ENCODE results near the gene ARL8B.
"Not testable (repeated sequence)": the region's sequence is repeated elsewhere in the genome, so short reads cannot be mapped to it uniquely, and the experiment has no call there.

Gene ARL8B

GRCh38 chr3:5112043-5112442 is 10.0 kb upstream of the ARL8B start:
- no peak for DNase-seq

DNA sequence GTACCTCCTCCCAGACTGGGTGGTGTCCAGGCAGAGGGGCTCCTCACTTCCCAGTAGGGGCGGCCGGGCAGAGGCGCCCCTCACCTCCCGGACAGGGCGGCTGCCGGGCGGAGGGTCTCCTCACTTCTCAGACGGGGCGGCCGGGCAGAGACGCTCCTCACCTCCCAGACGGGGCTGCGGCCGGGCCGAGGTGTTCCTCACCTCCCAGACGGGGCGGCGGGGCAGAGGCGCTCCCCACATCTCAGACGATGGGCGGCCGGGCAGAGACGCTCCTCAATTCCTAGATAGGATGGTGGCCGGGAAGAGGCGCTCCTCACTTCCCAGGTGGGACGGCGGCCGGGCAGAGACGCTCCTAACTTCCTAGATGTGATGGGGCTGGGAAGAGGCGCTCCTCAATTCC is 8.4 kb upstream of the ARL8B start:
- DNase-seq: not testable (repeated sequence)

- no peak for DNase-seq
Measured at GRCh38 chr3:5115506-5116162, 6.5 kb upstream of the ARL8B start.

- DNase-seq: no peak
Measured at GRCh38 chr3:5116538-5116937, 5.6 kb upstream of the ARL8B start.

GRCh38 chr3:5120446-5120845 is 1.6 kb upstream of the ARL8B start:
- DNase-seq: no peak

GRCh38 chr3:5122741-5123706 is 932 bp downstream of the ARL8B start:
- DNase-seq: peak; percentile 22

DNA sequence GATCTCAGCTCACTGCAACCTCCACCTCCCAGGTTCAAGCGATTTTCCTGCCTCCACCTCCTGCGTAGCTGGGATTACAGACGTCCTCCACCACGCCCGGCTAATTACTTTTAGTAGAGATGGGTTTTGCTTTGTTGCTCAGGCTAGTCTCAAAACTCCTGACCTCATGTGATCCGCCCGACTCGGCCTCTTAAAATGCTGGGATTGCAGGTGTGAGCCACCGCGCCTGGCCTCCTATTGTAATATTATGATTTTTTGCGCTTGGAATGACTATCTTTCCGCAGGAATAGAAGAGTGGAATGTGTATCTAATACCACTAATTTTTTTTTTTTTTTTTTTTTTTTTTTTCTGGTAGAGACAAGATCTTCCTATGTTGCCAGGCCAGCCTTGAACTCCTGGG is 1.8 kb downstream of the ARL8B start:
- no peak for DNase-seq

DNA sequence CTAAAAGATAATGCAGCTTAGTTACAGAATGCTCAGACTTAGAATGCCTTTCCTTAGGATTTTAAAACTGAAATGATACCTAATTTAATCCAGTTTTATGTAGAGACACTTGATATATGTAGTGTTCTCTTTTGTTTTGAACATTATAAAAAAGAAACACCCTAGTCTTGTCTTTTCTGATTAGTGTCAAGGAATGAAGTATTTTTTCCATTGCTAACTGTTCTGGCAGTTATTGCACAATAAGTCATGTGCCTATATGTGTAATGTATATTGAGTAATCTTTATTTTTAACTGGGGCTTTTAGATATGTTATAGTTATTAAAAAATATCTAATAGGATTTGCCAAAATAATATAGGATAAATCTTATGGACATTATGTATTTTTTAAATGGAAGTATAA is 4.5 kb downstream of the ARL8B start:
- no peak for DNase-seq

- DNase-seq: no peak
Measured at GRCh38 chr3:5128849-5129248, 6.8 kb downstream of the ARL8B start.

DNA sequence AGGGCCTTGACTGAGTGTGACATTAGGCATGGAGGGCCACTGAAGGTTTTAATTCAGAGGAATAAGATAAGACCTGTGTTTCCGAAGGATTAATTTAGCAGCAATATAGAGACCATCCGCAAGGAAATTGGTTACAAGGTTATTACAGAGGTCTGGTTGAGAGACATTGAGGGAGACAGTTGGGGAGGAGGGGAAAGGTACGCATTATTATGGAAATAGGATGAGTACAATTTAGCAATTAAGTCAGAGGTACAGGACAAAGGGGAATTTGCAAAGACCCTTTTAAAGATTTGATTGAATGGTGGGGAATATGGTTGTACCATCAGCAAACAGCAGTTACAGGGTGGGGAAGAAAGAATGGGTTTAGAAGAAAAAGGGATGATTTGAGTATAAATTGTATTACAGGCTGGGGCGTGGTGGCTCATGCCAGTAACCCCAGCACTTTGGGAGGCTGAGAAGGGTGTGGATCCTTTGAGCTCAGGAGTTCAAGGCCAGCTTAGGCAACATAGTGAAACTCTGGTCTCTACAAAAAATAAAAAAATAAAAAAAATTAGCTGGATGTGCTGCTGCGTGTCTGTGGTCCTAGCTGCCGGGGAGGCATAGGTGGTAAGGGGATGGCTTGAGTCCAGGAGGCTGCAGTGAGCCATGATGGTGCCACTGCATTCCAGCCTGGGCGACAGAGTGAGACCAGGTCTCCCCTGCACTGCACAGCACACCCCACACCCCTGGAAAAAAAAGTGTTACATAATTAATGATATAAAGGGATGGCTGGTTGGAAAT is 11.3 kb downstream of the ARL8B start:
- DNase-seq: no peak

- DNase-seq: no peak
Measured at GRCh38 chr3:5134019-5134391, 11.9 kb downstream of the ARL8B start.

- DNase-seq: no peak
Measured at GRCh38 chr3:5134499-5134898, 12.4 kb downstream of the ARL8B start.

DNA sequence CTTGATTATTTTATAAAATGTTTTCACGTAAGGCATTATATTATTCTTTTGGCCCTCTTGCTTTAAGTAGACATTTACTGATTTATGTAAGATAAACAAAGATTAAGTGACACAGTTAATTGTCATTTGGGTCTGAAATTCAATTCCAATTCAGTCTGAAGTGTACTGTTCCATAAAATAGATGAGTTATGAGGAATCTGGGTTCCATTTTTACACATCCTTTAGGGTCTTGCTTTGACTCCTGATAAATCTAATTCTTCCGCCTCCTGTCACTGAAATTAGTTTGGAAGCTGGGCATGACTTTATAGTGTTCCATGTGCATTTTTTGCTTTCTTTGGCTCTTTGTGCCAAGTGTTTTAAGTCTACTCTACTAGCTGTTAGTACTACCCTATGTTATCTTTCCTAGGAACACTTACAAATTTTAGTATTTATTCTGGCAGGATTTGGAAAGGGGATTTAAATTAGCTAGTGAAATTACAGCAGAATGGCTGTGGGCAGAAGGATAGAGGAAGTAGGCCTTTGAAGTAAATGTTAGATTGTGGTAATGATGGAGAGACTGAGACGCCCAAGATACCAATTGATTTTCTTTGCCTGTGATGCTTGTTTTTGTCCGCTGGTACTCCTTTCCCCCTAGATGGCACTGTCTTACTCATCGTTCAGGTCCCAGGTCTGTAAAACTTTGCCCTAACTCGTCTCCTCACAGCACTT is 14.3 kb downstream of the ARL8B start:
- DNase-seq: peak; percentile 50

GRCh38 chr3:5136919-5137429 is 14.9 kb downstream of the ARL8B start:
- no peak for DNase-seq

DNA sequence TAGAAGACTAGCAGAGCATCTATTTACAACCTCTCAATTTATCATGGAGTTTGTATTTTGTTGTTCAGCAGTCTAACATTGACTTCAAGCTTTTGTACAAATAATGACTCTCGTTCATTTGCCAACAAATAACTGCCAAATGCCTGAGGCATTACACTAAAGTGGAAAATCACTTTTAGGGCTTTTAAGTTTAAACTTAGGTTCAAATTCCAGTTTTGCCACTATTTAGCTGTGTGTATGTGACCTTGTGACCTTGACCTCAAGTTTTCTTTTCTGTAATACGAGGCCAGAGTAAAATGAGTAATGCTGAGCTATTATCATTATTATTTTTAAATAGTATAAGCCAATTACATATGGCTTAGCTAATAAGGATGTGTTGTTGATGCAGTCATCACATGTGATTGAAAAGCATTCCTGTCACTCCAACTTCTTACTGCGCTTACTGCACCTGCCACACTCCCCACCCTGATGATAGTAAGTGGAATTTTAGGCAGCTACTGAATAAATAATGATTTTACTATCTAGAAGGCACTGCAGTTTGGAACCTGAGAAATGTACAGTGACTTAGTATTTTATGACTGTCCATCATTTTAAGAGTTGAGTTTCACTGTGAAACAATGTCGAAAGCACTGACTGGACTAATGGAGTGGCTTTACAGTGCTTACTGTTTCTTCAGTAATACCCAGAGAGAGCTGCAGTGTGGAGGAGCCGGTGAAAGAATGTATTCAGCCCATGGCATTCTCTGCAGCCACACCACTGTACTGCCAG is 16.3 kb downstream of the ARL8B start:
- DNase-seq: no peak

GRCh38 chr3:5140230-5140621 is 18.1 kb downstream of the ARL8B start:
- no peak for DNase-seq

GRCh38 chr3:5140839-5141238 is 18.7 kb downstream of the ARL8B start:
- no peak for DNase-seq

DNA sequence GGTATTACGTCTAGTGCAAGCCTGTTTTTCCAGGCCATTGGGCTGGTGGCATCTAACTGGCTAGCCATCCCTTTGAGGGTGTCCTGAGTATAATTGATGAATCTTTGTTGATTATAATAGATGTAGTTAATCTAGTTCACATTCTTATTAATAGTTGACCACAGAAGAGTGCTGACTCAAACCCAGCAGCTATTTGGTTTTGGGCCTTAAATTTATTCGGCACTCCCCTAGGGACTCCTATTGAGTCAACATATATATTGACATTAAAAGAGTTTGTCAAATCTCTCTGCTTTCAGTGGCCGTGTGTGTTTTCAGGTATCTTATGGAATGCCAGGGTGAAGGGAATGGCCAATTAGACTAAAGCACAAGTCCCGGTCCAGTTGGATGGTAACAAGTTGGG is 19.7 kb downstream of the ARL8B start:
- no peak for DNase-seq

- no peak for DNase-seq
Measured at GRCh38 chr3:5143464-5143863, 21.4 kb downstream of the ARL8B start.

- no peak for DNase-seq
Measured at GRCh38 chr3:5144316-5144994, 22.4 kb downstream of the ARL8B start.

DNA sequence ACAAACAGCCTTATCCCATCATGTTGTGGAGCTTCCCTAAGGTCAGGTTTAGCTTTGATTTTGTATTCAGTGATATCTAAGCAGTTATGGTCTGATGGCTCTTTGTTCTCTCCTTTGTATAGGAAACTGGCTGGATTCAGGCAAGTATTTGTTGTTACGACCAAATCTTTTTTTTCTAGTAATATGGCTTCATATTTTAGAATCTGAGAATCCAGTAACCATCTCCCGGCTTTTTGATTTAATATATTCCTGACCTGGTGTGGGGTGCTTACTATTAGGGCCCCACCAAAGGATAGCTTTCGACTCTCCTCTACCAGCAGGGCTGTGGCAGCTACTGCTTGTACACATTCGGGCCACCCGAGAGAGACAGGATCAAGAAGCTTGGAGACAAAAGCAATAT is 23.0 kb downstream of the ARL8B start:
- no peak for DNase-seq

Measured in central memory CD4-positive, alpha-beta T cell (primary cell).